ENCODE measurements around the gene TPST2.

Gene TPST2

GRCh38 chr22:26601726-26602125 lies 11.8 kb upstream of the TPST2 start:
- DNase-seq (ENCODE audit: low spot score): no peak
- Histone ChIP-seq H3K27ac (no peak overlapping the region), H3K4me3 (no peak overlapping the region)
- no peak for TF ChIP-seq CTCF (IDR thresholded peaks at IDR 0.05)

DNA sequence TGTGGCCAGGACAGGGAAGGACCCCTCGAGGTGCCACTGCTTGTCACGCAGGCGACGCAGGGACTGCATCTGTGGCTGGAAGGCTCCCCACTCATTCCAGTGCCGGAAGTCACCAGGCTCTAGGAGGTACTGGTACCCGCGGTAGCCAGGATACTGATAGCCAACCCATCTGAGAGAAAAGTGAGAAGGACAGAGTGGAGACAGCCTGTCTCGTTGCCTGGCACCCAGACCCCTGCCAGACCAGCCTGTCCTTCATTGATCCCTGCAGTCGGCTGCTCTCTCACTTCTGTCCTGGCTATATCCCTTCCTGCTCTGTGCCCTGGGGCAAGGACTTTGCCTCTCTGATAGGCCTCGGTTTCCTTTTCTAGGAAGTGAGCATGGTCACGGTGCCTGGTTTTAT lies 9.6 kb upstream of the TPST2 start:
- no peak for DNase-seq (ENCODE audit: low spot score)
- no peak for TF ChIP-seq CTCF (IDR thresholded peaks at IDR 0.05)
- Histone ChIP-seq H3K27ac (no peak overlapping the region), H3K4me3 (no peak overlapping the region)

- Histone ChIP-seq H3K4me3 (no peak overlapping the region), H3K27ac (no peak overlapping the region)
- DNase-seq (ENCODE audit: low spot score): no peak
- TF ChIP-seq CTCF (IDR thresholded peaks at IDR 0.05): no peak
These were observed 7.5 kb upstream of the TPST2 start for GRCh38 chr22:26597480-26597879.

- H3K4me3 ChIP-seq: no peak overlapping the region
- TF ChIP-seq CTCF (IDR thresholded peaks at IDR 0.05): no peak
- no peak for DNase-seq (ENCODE audit: low spot score)
- H3K27ac ChIP-seq: no peak overlapping the region
These were observed 7.1 kb upstream of the TPST2 start for GRCh38 chr22:26597026-26597425.

DNA sequence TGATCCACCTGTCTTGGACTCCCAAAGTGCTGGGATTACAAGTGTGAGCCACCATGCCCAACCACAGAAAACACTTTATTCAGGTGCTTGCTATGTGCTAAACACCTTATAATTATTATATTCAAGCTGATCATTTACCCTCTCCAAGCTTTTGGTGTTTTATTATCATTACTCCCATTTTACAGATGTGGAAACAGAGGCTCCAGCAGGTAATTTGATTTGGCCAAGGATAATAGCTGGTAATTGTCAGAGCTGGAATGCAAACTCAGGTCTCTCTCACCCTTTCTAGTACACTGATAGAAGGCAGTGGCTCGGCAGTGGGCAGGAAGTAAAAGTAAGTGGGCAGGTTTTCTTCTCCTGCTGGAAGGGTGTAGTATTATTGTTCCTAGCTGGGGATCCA lies 3.8 kb upstream of the TPST2 start:
- no peak for DNase-seq (ENCODE audit: low spot score)
- no peak overlapping the region for H3K27ac ChIP-seq
- no peak overlapping the region for H3K4me3 ChIP-seq
- TF ChIP-seq CTCF (IDR thresholded peaks at IDR 0.05): no peak

- H3K27ac ChIP-seq: no peak overlapping the region
- TF ChIP-seq CTCF (IDR thresholded peaks at IDR 0.05): no peak
- H3K4me3 ChIP-seq: no peak overlapping the region
- no peak for DNase-seq (ENCODE audit: low spot score)
These were observed 2.5 kb upstream of the TPST2 start for GRCh38 chr22:26592421-26592891.

GRCh38 chr22:26589367-26589844 lies 526 bp downstream of the TPST2 start:
- peak overlapping the region; percentile 67 to 93 for H3K27ac ChIP-seq
- peak overlapping the region; percentile 93 for H3K4me3 ChIP-seq
- DNase-seq (ENCODE audit: low spot score): peak; percentile 79
- TF ChIP-seq CTCF (IDR thresholded peaks at IDR 0.05): no peak
